ENCODE data around the gene MTTP. TPM values are rescaled to one million over a fixed set of nuclear protein-coding genes. Genes with fewer than 3 reads are reported as not detected.

The MTTP gene
- total RNA-seq, 1 donor from 2014 or later: 0.07 TPM

DNA sequence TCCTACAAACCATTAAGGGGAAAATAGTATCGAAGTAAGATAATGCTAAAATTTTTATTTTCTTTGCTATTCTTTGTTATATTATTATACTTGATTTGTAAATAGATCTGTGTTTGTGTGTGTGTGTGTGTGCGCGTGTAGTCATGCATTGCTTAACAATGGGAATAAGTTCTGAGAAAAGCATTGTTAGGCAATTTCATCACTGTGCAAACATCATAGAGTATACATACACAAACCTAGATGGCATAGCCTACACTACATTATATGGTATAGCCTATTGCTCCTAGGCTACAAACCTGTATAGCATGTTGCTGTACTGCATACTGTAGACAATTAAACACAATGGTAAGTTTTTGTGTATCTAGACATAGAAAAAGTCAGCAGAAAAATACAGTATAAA, 17.1 kb downstream of the MTTP start:
- intact Hi-C loops (cut with micrococcal nuclease): no loop called here

DNA sequence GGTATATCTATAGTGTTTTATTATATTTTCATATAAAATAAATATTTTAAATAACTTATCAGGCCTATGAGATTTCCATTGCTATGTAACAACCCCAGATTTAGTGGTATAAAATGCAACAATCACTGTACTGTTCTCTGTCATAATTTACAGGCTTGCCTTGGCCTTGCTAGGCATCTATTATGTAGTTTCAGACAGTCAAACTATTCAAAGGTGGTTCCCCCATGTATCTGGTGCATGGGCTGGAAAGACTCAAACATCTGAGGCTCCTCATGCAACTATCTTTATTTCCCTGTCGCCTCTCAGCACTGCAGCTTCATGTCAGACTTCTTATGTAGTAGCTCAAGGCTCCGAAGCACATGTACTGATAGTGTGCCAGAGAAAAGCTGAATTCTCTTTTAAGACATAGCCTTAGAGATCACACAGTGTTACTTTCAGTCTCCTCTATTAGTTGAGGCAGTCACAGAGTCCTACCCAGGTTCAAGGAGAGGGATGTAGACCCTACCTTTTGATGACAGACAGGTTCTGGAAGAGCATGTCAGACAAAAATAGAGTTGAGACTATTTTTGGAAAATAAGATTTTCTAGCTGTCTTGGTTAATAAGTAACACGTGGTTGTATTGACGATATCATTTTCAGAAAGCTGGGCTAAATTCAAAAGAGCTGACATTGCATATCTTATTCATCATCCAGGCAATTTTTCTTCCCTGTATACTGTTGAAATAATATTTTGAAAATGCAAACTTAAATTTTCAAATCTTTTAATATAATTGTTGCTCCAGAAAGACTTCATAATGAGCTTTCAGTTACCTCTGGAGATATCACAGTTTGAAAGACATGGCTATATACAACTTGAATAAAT, 19.4 kb downstream of the MTTP start:
- intact Hi-C loops (cut with micrococcal nuclease): no loop called here

DNA sequence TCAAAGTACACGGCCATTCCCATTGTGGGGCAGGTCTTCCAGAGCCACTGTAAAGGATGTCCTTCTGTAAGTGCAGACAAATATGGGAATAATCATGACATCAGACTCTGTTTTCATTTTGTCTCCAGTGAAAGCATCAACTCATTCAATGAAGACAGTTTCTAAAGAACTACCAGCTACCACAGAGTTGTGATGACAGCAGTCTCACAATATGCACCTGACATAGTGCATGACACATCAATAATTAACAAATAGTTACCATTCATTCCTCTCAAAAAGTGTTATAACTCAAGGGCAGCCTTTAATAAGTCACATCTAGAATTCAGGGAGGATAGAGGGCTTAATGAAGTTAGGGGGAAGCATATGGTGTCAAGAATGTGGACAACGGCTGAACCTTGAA, 20.2 kb downstream of the MTTP start:
- intact Hi-C loops (cut with micrococcal nuclease): no loop called here

DNA sequence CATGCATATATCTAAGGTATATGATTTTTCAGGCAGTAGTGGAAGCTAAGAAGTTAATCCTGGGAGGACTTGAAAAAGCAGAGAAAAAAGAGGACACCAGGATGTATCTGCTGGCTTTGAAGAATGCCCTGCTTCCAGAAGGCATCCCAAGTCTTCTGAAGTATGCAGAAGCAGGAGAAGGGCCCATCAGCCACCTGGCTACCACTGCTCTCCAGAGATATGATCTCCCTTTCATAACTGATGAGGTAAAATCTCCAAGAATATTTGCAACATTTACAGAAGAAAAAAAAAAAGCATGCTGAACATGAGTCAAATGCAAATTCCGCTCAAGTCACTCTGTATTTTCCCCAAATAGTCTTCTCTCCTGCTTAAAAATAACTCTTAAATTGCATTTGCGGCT, 32.1 kb downstream of the MTTP start:
- intact Hi-C loops (cut with micrococcal nuclease): no loop called here

DNA sequence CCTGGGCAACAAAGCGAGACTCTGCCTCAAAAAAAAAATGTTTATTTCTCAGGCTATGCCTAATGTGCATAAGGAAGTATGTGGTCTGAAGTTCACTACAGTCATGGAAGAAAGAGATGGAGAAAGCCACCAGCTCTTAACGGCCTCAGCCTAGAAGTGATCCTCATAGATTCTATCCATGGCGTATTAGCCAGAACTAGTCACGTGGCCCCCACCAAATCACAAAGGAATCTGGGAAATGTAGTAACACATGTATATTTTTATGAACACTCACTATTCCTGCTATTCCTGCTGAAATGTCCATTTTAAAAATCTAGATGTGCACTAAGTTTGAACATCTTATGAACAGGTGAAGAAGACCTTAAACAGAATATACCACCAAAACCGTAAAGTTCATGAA, 33.8 kb downstream of the MTTP start:
- intact Hi-C loops (cut with micrococcal nuclease): no loop called here

DNA sequence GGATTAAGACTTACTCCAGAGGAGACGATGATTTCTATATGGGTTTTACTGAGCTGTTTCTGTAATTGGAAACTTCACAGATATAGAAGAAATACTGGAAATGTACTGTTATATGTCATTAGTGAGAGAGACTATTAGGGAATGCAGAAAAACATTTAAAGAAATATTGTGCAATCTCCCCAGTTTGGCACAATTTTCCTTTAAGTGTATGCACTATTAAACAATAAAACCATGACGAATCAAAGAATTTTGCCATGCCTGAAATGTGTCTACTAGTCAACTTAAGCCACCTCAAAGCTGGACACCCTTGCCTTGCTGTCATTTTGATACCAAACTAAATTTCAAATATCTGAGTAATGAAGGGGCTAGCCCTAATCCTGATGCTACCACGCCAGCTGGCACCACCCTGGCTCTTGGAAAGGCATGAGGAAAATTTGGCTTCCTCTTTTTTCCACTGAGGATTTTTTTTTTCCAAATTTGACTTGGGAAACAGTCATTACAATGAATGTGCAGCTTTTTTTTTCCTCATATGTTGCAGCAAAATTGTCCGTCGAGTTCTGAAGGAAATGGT, 36.1 kb downstream of the MTTP start:
- intact Hi-C loops (cut with micrococcal nuclease): no loop called here

DNA sequence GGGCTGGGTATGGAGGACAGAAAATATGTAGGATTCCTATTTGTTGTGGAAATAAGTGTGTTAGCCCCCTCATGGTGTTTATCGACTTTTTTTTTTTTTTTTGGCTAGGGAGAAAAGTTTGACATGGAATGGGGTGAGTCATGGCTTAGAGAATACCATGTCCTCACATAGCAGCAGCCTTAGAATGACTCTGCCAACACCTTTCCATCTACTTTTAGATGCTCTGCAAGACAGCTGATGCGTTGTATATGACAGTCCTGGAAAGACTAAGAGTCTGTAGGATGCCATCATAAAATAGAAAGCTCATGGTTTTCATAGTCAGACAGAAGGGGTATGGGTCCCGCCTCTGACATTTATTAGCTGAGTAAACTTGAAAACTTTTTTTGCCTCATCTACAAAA, 37.7 kb downstream of the MTTP start:
- intact Hi-C loops (cut with micrococcal nuclease): no loop called here

DNA sequence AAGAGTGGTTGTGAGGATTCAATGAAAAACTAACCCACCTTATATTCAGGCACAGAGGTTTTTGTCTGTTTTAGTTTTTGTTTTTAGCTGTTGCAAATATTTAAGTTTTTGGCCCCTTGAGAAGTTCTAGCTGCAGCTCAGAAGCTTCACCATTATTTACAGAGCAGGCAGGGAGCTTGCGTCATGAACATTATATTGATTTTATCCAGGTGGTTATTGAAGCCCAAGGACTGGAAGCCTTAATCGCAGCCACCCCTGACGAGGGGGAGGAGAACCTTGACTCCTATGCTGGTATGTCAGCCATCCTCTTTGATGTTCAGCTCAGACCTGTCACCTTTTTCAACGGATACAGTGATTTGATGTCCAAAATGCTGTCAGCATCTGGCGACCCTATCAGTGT, 38.1 kb downstream of the MTTP start:
- intact Hi-C loops (cut with micrococcal nuclease): no loop called here

DNA sequence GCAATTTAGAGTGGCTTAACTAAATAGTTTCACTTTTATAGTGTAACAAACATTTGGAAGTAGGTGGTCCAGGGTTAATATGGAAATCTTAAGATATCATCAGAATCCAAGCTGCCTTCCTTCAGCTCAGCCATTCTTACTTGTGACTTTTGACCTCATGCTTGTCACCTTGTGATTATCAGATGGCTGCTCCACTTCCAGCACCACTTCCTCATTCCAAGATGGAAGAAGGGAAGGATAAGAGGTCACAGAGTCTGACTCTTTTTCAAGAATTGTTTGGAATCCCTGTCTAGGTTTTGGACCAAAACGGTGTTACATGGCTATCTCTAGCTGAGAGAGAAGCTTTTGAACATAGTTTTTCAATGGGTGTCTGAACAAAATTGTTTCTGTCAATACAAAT, 39.9 kb downstream of the MTTP start:
- intact Hi-C loops (cut with micrococcal nuclease): no loop called here

DNA sequence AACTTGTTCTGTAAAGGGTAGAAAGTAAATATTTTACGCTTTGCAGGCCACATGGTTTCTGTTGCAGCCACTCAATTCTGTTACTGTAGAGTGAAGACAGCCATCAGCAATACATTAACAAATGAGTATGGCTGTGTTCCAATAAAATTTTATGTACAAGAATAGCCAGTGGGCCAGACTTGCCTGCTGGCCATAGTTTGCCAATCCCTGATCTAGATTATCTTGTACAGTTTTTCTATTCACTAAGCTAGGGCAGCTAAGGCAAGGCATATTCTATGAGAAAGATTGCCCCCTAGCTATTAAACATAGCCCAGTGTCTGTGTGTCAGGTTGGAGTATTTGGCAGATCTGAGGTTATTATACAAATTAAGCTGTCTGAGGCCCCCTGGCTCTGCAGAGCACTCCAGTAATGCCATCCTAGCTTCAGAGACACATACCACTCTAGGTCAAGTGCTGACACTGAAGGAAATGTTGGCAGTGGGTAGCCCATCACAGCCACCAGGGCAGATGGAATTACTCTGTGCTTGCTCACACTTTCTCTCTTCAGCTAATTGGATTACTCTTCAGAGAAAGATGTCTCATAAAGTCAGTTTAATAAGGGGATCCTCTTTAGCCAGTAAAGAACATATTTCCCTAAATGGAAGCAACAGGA, 40.7 kb downstream of the MTTP start:
- intact Hi-C loops (cut with micrococcal nuclease): no loop called here

DNA sequence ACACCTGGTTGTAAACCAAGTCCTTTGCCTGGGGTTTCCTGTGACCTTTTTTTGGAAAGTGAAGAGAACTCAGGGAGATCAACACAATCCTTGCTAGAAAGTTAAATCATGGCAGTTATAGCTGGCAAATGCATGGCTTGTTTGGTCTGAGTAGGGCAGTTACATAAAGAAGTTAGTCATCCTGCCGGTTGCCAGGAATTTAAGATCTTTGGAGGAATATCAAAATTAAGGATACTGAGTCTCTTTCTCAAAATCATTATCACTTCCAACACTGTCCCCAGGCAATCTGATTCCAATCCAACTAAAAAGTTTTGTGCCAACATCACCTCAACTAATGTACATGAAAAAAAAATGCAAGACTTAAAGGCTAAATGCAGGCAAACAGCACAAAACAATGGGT, 42.8 kb downstream of the MTTP start:
- intact Hi-C loops (cut with micrococcal nuclease): no loop called here

DNA sequence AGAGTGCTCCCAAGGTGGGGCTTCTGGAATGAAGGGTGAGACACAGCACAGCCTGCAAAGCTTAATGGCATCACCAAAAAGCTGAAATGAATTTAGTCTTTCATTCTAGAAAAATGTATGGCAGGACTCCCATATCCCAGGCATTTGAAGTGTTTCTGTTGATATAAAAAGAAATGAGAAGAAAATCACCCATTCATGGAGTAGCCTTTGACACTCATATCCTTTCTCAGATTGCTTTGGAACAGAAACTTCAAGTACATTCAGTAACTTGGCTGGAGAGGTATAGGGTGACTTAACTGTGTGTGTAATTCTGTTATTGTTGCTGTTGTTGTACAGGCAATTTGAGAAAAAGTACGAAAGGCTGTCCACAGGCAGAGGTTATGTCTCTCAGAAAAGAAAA, 47.7 kb downstream of the MTTP start:
- intact Hi-C loops (cut with micrococcal nuclease): no loop called here

DNA sequence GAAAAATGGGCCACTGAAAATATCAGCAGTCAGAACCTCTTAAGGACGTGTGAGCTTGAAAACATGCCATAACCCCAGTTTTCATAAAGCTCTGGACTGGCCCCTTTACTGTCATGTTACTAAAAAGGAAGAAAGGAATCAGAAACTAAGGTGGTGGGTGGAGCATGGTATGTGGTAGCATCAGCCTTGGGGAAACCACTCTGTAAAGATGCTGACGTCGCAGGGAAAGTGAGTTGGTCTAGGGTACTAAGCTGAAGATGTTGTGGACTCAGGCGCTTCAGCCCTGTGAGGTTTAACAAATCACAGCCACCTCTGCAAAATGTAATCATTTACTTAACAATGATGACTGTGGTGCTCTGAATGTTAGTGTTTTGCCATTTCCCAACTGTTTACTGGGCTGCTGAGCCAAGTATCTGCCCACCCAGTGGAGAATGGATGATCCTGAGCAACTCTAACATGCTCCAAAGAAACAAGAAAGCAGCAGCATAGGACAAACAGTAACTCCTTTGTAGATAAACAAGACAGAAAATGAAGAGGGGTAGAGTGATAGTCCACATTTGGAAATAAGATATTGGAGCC, 49.6 kb downstream of the MTTP start:
- intact Hi-C loops (cut with micrococcal nuclease): no loop called here

DNA sequence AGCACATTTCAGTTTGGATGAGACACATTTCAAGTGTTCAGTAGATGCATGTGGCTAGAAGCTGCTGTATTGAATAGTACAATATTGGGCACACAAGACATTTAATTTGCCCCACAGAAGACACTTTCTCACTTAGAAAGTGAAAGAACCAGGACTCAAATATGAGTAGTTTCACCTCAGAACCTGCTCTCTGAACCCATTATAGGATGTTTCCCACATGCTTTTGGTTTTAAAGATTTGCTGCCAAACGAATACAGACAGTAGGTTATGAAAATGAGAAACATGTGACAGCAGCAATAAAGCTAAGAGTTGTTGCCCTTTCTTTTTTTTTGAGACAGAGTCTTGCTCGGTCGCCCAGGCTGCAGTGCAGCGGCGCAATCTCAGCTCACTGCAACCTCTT, 50.7 kb downstream of the MTTP start:
- intact Hi-C loops (cut with micrococcal nuclease): no loop called here

DNA sequence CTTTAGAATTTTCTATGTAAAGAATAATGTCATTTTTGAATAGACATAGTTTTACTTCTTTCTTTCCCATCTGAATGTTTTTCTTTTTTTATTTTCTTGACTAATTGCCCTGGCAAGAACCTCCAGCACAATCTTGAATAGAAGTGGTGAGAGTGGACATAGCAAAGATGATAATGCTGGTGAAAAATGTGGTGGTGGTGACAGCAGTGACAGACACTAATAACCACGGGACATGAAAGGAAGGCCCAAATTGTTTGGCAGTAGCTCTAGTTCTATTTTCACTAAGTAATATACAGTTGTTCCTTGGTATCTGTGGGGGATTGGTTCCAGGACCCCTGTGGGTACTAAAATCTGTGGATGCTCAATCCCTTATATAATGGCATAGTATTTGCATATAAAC, 53.4 kb downstream of the MTTP start:
- intact Hi-C loops (cut with micrococcal nuclease): no loop called here

DNA sequence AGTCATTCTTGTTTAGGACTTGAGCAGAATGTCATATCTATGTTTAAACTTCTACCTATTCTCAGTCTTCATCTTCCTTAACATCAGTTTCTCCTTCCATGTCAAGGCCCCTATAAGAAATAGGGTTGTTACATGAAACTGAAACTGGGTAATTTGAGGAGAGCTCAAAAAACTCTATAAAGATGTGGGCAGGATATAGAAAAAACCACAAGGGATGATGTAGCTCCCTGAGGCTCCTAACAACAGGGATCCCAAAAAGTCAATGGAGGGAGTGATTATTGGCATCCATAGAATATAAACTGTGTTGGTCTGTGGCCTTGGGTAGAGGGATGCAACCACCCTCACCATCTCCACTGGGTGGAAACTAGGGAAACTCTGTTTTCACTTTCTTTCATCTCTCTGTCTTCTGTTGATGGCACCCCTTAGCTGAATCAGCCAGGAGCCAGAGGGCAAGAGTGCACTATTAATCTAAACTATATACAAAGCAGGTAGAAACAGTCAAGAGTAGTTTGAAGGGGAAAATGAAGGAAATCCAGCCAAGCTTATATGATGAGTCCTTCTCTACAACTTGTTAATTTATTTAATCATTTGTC, 55.4 kb downstream of the MTTP start:
- intact Hi-C loops (cut with micrococcal nuclease): loop anchor here (2.0 kb wide), 2 partner anchors 65 to 321 kb away; partner anchors contain the start of genes H2AZ1 and TRMT10A

DNA sequence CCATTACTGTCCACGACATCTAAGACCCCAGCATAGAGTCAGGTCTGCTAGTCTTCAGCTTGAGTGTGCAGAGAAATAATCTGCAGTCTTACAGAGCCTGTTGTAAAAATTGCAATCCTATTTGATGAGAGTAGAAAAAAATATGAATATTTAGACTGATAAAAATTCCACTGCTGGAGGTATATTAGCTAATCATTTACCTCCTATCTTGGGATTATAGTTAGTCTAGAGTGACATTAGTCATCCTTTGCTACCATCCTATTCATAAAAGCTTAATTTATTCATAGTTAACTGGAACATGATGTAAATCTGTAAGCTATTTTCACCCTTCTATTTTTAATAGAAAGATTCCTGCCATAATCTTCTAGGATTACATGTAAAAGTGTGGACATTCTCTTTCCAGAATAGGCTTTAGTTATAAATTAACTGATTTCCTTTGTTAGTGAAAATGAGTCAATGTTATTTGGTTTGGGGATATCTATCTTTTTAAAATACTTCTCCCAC, 56.3 kb downstream of the MTTP start:
- intact Hi-C loops (cut with micrococcal nuclease): loop anchor here (2.0 kb wide), 2 partner anchors 66 to 320 kb away; partner anchors contain the start of genes H2AZ1 and TRMT10A

DNA sequence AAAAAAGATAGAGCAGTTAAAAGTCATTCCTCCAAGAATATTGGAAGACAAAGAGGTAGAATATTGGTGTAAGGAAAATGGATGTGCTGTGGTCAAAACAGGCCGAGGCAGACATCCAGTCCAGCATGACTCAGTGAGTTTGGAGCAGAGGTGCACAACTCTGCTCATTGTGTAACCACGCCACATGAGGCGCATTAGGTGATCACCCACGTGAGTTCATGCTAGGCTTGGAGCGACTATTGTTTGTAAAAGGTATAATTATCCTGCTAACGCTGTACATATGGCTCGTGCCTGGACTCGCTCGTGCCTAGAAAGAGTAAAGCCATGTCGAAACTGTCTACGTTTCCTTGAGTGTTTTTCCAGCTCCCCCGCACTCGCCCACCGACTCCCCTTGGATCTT, 59.1 kb downstream of the MTTP start:
- intact Hi-C loops (cut with micrococcal nuclease): no loop called here

DNA sequence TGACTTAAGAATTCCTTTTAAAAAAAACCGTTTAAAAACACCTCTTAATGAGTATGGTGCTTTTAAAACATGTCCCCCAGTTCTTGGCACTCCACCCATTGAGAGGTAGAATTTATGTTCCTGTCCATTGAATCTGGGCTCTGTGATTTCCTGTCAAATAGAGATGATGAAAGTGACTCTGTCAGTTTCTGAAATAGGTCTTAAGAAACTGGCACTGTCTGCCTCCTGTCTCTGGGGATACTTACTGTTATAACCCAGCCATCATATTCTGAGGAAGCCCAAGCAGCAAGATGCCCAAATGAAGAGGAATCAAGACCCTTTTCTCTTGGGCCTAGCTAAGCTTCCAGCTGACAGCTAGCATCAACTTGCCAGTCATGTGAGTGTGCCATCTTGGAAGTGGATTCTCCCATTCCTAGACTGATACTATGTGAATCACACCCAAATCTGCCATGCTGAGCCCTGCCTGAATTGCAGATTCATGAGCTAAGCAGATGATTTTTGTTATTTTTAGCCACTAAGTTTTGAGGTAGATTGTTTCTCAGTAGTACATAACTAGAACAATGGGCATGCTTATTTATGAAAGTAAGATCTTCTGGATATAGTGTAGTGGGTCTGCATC, 60.2 kb downstream of the MTTP start:
- intact Hi-C loops (cut with micrococcal nuclease): no loop called here

DNA sequence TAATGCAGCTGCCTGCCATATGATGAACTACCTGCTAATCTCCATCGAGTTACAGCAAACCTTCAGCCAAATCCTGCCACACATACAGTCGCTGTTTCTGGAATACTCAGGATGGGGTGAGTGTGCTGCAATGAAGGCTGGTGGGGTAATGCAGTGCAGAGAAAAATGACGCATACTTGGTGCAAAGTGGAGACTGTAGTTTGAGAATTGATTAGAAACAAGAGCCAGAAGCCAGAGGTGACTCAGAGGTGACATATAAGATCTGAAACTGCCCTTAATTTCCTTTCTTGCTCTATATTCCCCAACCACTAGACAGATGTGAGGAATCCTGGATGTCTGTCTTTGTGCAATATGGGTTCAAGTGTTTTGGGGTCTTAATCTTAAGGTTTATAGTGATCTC, 61.0 kb downstream of the MTTP start:
- intact Hi-C loops (cut with micrococcal nuclease): no loop called here

DNA sequence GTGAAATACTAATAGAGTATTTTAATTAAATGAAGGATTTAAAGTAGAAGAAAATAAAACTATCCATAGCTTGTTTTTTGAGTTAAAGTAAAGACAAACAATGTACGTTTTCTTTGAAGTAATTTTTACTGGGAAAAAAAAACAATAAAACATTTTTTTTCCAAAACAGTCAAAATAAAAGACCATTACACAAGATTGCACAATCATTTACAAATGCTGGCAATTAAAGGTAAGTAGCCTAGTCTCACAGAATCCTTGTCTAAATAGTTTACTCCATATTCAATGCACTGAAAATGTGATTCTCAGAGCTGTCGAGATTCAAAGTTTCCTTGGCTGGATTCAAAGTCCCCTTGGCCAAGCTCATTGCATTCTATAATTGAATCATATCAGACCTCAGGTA, 61.8 kb downstream of the MTTP start:
- intact Hi-C loops (cut with micrococcal nuclease): no loop called here
